Stimulated activated CD4-positive, alpha-beta T cell treated with anti-CD3 and anti-CD28 coated beads, Interleukin-2, amount 100 ng/mL, for 4 hours (primary cell): Measurements from ENCODE around the gene AUNIP.

Experiments used
- DNase-seq: peaks from one replicate; pipeline ENCODE4 v3.0.0-alpha.2; 2020; ENCODE audit warnings: low read depth

Gene AUNIP

GRCh38 chr1:25809283-25809926, 49.9 kb downstream of the AUNIP start:
- DNase-seq, result no peak

GRCh38 chr1:25808481-25809244, 50.6 kb downstream of the AUNIP start:
- no peak for DNase-seq

GRCh38 chr1:25807480-25808390, 51.5 kb downstream of the AUNIP start:
- no peak for DNase-seq

- no peak for DNase-seq
These were observed 52.8 kb downstream of the AUNIP start for GRCh38 chr1:25806418-25806817.

DNA sequence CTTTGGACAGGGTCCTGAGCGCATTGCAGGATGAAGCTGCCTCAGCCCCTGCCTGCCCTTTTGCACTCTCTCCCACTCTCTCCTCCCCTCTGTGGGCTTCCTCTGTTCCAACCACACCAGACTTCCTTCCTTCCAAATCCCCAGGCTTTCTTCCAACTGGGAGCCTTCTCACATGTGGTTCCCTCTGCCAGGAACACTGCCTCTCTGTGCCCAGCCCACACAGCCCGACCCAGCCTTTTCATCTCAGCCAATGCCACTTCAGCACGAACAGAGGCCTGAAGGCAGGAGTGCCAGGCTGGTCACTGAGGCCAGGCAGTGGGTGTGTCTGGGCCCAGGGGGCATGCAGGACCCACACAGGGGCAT, 53.4 kb downstream of the AUNIP start:
- no peak for DNase-seq

DNA sequence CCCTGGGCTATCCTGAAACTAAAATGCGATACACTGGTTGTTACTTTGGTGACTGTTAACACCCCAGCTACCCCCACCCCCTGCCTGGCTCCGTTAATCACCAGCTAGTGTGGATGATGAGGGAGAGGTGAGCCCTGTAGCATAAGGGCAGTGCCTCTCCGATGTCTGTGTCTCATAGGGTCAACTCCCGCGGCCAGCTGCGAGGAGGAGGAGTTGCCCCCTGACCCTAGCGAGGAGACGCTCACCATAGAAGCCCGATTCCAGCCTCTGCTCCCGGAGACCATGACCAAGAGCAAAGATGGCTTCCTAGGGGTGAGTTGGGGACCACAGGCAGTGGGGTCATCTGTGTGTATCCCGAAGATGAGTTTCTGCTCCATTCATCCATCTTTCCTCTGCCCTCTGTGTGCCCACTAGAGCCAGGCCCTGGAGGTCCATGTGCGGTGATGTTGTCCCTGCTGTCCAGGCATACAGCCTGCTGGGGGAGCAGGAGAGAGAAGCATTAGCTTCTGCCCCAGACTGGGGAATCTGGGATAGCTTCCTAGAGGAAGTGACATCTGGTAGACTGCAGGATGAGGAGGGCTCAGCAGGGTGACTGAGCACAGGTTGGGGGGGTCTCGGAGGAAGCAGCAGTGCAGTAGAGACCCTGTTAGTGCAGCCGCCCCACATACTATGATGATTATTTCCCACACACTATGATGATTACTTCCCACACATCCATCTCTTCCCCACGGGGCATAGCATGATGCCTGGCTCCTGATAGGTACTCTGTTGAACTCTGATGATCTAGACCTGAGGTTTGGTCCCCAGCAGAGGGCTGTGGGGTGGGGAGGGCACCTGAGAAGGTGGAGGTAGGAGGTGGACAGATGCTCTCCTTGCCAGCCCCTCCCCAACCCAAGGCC, 54.0 kb downstream of the AUNIP start:
- DNase-seq, result no peak

GRCh38 chr1:25804244-25804963, 54.9 kb downstream of the AUNIP start:
- DNase-seq, result no peak

- DNase-seq, result no peak
These were observed 55.9 kb downstream of the AUNIP start for GRCh38 chr1:25803368-25803767.

- no peak for DNase-seq
These were observed 56.3 kb downstream of the AUNIP start for GRCh38 chr1:25802915-25803314.

DNA sequence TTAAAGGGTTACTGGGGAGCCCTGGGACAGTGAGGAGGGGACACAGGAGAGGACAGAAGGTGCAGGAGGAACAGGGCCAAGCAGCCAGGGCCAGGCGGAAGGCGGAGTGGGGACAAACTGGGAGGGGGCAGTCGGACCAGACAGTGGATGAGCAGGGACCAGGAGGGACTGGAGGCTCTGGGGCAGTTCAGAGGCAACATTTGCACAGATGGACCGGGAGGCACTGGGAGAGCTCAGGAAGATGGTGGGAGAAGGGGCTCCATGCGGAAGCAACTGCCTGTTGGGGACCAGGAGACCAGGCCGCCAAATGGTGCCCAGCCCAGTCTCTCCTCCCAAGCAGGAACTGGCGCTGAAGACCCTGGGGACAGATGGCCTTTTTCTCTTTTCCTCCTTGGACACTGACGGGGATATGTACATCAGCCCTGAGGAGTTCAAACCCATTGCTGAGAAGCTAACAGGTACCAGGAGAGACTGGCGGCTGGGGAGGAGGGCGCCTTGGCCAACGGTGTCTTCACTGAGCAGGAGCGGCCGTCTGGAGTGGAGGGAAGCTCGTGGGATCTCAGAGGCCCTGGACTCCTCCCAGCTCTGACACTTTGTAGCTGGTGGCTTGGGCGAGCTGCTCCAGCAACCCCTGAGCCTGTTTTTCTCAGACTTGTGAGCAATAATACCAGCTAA, 58.4 kb downstream of the AUNIP start:
- no peak for DNase-seq

GRCh38 chr1:25799935-25800702, 59.1 kb downstream of the AUNIP start, which contains the start of gene SELENON:
Gene SELENON, plus strand, starts transcription at chr1:25800193. Its CDS starts 38 bp downstream, at chr1:25800231.
- DNase-seq, result no peak

DNA sequence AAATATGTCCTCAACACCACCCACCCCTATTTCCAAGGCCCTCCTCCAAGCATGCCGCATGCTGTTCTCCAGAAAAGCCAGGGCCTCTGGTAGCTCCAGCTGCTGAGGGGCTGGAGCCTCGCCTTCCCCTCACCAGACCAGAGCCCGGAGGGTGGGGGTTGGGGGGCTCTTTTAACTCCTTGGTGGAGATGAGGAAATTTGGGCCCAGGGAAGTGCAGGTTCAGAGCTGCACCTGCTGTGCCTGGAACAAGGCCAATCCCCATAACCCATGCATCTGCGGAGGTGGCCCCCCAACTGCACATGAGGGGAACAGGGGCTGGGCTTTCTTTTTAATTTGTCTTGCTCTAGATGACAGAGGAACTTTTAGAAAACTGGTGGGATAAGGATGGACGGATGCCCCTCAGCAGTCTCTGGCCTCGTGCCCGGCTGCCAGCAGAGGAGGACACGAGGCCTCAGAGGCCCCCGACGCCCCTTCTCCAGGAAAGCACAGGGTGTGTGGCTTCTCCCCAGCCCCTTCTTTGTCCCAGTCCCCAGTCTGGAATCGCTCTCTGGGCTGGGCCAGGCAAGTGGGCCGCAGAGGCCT, 59.8 kb downstream of the AUNIP start:
- no peak for DNase-seq

- DNase-seq, result no peak
These were observed 60.4 kb downstream of the AUNIP start for GRCh38 chr1:25798666-25799351.

GRCh38 chr1:25797939-25798338, 61.3 kb downstream of the AUNIP start:
- no peak for DNase-seq

DNA sequence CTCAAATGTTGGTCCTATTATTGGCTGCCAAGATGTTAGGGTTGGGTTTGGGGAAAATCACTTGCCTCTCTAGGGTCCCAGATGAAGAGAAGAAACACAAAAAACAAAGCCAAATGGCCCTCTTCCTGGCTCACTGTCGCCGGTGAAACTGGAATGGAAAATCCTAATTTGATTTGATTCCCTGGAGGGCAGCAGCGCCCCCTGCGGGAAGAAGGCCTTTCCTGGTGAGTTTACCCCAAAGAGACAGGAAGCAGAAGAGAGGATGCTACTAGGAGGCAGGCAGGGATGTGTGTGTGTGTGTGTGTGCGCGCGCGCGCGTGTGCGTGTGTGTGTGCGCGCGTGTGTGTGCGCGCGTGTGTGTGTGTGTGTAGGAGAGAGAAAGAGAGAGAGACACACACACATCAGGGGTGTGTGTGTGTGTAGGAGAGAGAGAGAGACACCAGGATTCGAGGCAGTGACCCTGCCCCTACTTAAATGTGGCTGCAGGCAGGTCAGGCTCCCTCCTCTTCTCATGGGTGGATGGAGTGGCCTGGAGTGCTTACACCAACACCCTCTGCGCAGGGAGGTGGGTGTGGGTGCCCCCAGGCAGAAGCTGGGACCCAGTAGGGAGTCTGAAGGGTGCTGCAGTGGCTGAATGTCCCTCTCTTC, 62.3 kb downstream of the AUNIP start:
- DNase-seq, result peak; percentile 76

DNA sequence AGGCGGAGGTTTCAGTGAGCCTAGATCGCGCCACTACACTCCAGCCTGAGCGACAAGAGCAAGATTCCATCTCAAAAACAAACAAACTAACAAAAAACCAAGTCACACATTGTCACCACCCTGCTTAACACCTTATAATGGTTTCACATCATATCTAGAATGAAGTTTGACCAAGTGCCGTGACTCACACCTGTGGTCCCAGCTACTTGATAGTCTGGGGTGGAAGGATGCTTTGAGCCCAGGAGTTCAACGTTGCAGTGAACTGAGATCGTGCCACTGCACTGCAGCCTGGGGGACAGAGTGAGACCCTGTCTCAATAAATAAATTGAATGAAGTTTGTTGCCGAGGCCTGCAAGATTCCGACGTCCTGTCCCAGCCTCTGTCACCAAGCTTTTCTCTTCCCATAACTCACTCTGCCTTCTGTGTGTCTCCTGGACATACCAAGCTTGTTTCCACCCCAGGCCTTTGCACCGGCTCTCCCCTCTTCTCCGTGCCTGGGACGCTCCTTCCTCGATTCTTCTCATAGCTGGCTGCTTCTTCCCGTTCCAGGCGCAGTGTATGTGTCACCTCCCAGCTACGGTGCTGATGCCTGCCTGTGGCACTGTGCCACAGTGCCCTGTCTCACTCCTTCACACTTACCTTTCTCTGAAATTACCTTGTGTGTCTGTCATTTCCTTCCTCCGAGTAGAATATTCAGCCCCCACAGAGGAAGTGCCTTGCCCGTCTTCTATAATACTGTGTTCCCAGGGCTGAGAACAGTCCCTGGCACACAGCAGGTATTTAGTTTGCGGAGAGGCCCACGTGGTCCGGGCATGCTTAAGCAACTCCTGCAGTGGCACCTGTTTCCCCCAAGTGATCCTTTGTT, 63.1 kb downstream of the AUNIP start:
- DNase-seq, result no peak

- DNase-seq, result no peak
These were observed 64.0 kb downstream of the AUNIP start for GRCh38 chr1:25795211-25795610.
